Mesenteric fat pad (tissue), 1 donor: ENCODE data around the gene PGPEP1. TPM values are rescaled to one million over a fixed set of nuclear protein-coding genes. Genes with fewer than 3 reads are reported as not detected.
"Not testable (repeated sequence)": the region's sequence is repeated elsewhere in the genome, so short reads cannot be mapped to it uniquely, and the experiment has no call there.

Experiments
- DNase-seq: peaks from one replicate; pipeline ENCODE4 v3.0.0-alpha.2; 2020; ENCODE audit warnings: low spot score
- total RNA-seq: library from RNA; stranded (reverse); fragmentation: NEBNext Ultra II Directional; extraction: Animal tissue kit (Norgen Biotek cat#: 25700); gene quantifications from one replicate; pipeline ENCODE4 v1.2.1, GENCODE V29; 2021
- donor health status: DM: yes; HTN: yes; CAD: no.

Gene PGPEP1
- total RNA-seq, 1 donor from 2014 or later: 48.7 TPM

GRCh38 chr19:18308051-18308947 is 32.1 kb upstream of the PGPEP1 start:
- no peak for DNase-seq

- no peak for DNase-seq
Measured at GRCh38 chr19:18308948-18309325, 31.5 kb upstream of the PGPEP1 start.

- no peak for DNase-seq
Measured at GRCh38 chr19:18309525-18310064, 30.8 kb upstream of the PGPEP1 start.

DNA sequence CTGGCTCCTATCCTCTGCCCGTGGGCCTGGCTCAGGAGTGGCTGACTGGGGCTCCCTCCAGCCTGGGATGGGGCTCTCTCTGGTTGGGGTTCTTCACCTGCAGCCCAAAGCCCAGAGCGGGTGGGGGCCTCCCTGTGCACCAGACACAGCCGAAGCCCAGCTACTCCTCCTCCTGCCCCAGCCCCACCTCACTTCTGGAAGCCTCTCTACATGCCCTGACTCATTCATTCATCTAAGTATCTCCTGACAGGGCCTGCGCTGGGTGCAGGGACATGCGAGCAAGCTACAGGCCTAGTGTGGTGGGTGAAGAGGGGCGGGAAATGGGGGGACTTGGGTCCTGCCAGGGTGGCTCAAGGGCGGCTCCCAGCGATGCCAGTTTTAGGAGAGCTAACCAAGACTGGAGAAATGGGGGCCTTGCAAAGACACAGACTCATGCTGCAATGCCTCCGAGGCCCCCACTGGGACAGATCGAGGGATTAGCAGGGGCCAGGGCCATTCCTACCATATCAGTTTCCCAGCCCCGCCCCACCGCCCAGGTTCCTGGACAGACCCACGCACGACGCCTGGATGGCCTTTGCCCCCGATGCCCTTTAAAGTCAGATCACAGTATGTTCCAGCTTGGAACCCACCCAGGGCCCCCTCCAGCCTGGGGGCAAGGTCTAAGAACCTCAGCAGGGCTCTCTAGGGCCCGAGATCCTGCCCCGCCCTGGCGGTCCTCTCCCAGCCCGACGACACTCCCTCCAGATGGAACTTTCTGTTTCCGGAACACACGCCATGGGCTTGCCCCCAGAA is 30.1 kb upstream of the PGPEP1 start:
- DNase-seq: no peak

GRCh38 chr19:18310966-18311365 is 29.4 kb upstream of the PGPEP1 start:
- DNase-seq: no peak

GRCh38 chr19:18311502-18312091 is 28.8 kb upstream of the PGPEP1 start:
- no peak for DNase-seq

DNA sequence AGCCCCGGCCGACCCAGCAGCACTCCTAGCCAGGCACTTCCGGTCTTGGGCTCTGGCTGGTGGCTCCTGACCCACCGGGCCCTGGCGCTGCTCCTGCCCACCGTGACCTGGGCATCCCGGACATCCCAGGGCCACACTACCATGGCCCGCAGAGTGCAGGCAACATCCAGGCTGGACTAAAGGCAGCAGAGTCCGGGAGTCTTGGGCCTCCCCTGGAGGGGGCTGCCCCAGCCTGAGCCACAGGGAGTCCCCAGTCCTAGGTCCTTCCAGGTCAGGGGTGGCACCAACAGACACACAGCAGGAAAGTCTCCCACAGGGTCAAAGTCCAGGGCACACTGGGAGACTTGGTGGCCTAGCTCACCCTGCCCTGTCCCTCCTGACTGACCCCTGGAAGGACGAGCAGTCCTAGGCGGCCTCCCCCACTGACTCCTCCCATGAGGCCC is 28.3 kb upstream of the PGPEP1 start:
- DNase-seq: no peak

DNA sequence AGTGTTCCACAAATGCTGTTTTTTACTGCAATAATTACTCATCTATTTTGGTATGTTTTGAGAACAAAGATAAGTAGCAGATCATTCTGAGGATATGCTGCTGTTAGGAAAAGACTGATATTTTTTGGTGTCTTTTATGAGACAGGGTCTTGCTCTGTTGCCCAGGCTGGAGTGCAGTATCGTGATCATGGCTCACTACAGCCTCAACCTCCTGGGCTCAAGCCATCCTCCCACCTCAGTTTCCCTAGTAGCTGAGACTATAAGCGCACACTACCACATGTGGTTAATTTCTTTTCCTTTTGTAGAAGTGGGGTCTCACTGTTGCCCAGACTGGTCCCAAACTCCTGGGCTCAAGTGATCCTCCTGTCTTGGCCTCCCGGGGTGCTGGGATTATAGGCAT is 27.0 kb upstream of the PGPEP1 start:
- no peak for DNase-seq

- no peak for DNase-seq
Measured at GRCh38 chr19:18317961-18318800, 22.2 kb upstream of the PGPEP1 start.

DNA sequence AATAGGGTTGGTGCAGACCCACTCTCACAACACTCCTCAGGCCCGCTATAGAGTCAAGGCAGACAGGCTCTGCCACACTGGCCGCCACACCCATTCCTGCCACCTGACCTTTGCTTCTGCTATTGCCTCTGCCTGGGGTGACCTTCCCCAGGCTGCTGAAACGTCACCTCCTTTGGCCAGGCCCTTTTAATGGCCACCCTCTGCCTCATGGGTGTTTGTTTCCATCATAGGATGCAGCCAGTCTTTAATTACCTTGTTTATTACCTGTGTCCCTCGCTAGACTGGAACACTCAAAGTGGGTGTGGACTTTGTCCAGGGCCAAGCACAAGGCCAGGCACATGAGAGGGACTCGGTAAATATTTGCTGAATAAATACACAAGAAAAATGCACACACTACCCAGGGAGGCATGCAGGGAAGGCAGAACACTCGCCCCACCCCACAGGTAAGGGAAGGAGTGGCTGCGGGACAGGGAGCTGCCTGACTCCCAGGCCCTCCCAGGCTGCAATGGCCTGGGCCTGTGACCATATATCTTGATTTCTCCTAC is 20.7 kb upstream of the PGPEP1 start:
- no peak for DNase-seq

GRCh38 chr19:18320865-18321733 is 19.3 kb upstream of the PGPEP1 start:
- no peak for DNase-seq

GRCh38 chr19:18321734-18322102 is 18.7 kb upstream of the PGPEP1 start:
- no peak for DNase-seq

DNA sequence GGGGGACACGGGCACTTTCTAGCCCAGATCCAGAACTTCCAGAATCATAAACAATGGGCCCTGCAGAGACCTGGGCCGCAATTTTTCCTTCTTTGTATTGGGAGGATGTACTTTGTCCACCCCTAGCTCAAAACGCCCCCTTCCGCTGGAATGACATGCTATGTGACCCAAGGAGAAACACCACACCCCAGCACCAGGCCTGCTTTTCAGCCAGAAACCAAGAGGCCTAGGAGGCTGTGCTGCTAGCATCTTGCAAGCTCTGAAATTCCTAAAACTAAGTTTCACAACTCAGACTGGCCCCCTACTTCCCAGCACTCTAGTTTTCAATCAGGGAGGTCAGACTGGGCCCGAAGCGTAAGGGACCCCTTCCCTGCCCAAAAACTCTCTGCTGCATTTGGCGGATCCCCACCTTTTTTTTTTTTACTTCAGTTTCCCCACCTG is 18.1 kb upstream of the PGPEP1 start:
- no peak for DNase-seq

- DNase-seq: peak; percentile 99
Measured at GRCh38 chr19:18322759-18323460, 17.5 kb upstream of the PGPEP1 start, which contains the start of gene LSM4. TSS of gene LSM4 (minus strand) at chr19:18323076. CDS start at chr19:18323020, 56 bp downstream.

DNA sequence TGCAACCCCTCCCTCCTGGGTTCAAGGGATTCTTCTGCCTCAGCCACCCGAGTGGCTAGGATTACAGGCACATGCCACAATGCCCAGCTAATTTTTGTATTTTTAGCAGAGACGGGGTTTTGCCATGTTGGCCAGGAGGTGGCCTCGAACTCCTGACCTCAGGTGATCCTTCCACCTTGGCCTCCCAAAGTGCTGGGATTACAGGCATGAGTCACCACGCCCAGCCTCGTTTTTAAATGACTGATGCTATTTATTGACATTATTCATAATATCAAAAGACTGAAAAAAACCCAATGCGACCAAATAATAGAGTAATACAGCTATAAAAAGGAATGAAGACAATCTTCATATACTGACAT is 16.0 kb upstream of the PGPEP1 start:
- not testable (repeated sequence) for DNase-seq

DNA sequence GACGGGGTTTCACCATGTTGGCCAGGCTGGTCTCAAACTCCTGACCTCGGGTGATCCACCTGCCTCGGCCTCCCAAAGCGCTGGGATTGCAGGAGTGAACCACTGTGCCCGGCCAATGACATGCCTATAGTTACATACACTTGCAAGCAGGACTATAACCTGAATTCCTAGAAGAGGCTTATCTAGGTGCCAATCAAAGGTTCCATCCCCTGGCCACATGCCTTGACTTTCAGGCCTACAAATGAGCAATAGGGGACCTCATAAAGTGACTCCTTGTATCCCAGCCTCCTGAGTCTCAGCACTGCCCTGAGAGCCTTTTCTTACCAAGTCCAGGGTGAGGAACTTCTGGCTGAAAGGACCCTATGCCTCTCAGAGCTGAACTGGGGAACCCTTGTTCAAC is 13.6 kb upstream of the PGPEP1 start:
- no peak for DNase-seq

- no peak for DNase-seq
Measured at GRCh38 chr19:18328340-18329034, 11.9 kb upstream of the PGPEP1 start.

DNA sequence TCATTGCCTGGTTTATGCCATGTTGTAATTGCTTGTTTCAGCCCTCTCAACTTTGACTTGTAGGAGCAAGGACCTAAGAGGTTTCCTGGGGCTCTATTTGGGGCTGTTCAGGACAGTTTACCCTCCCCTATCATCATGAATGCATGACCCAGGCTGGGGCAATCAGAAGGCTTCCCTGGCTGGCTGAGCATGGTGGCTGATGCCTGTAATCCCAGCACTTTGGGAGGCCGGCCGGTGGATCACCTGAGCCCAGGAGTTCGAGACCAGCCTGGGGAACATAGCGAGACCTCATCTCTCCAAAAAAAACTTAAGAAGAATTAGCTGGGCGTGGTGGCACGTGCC is 11.4 kb upstream of the PGPEP1 start:
- no peak for DNase-seq
